ENCODE measurements around the gene IGDCC3.

DNA sequence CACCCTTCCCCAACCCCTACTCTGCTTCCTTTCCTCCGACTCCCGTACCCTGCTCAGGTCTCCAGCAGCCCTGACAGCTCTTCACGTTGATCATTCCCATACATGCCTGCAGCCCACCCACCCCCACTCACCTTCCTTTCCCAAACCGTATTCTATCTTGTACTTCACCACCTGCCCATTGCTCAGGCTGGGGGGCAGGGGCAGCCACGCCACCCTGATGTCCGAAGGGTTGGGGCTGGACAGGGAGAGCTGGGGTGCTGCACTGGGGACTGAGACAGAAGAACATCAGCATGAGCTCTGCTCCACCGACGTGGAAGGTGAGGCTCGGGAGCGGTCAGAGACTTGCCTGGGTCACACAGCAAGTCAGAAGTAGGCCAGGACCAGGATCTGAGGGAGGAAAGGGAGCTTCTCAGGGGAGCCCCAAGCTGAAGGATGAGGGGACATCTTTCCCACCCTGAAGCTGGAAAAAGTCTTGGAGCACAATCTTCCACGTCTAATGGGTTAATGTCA, 16.5 kb upstream of the IGDCC3 start:
- TF ChIP-seq POLR2A (IDR thresholded peaks at IDR 0.05; ENCODE audit: low read depth, low read length) (no peak), EZH2 (IDR thresholded peaks at IDR 0.05; ENCODE audit: borderline replicate concordance, low read depth, low read length, severe bottlenecking) (no peak)
